Upper lobe of left lung (tissue), 6 donors: ENCODE data around the gene AKR7A2. TPM values are rescaled to one million over a fixed set of nuclear protein-coding genes. Genes with fewer than 3 reads are reported as not detected.
A peak's percentile ranks its signal among the peaks of the same experiment; 100 is the strongest.

Experiments
- ATAC-seq, 2 donors: fragments of 200-7000 bp; cut with Tn5 transposase; one replicate each; pipeline ENCODE4 v1.9.1; 2022; ENCODE audit warnings: mild to moderate bottlenecking in 2 of 2, moderate library complexity in 2 of 2; ENCODE audit not compliant: low FRiP score in 2 of 2
- DNase-seq, 2 donors: peaks; one replicate each; pipeline ENCODE4 v3.0.0-alpha.2; 2019 to 2020
- H3K27ac ChIP-seq, 4 donors: fragments of 200-600 bp; sonication (generic); one replicate each; pipeline ENCODE4 v1.5.1; 2016 to 2019
- H3K27me3 ChIP-seq, 4 donors: fragments of 200-600 bp; sonication (generic); one replicate each; pipeline ENCODE4 v1.5.1; 2017 to 2019
- H3K36me3 ChIP-seq, 4 donors: fragments of 200-600 bp; sonication (generic); one replicate each; pipeline ENCODE4 v1.5.1; 2016 to 2019
- H3K4me1 ChIP-seq, 4 donors: fragments of 200-600 bp; sonication (generic); one replicate each; pipeline ENCODE4 v1.5.1; 2018 to 2019
- H3K4me3 ChIP-seq, 4 donors: fragments of 200-600 bp; sonication (generic); one replicate each; pipeline ENCODE4 v1.5.1; 2017 to 2019; ENCODE audit warnings: mild to moderate bottlenecking in 2 of 4, moderate library complexity in 1 of 4
- H3K9me3 ChIP-seq, 4 donors: fragments of 200-600 bp; sonication (generic); one replicate each; pipeline ENCODE4 v1.5.1; 2018 to 2019
- CTCF ChIP-seq, 6 experiments: fragments of 450-650 bp in 4 of 6; fragments of 200-600 bp in 2 of 6; sonication (generic) in 2 of 6; IDR thresholded peaks; one replicate each; pipeline ENCODE4 v1.5.1; 2016 to 2019; ENCODE audit warnings: antibody characterized with exemption in 6 of 6
- EP300 ChIP-seq, 4 donors: sonication (generic); formaldehyde crosslinking; IDR thresholded peaks; one replicate each; pipeline ENCODE4 v1.5.1; 2017; ENCODE audit warnings: antibody characterized with exemption in 4 of 4, control low read depth in 2 of 4
- POLR2A ChIP-seq, 4 donors: fragments of 450-650 bp; IDR thresholded peaks; one replicate each; pipeline ENCODE4 v1.5.1; 2016 to 2017; ENCODE audit warnings: antibody characterized with exemption in 4 of 4, mild to moderate bottlenecking in 2 of 4
- POLR2AphosphoS5 ChIP-seq, 2 donors: sonication (generic); formaldehyde crosslinking; IDR thresholded peaks; one replicate each; pipeline ENCODE4 v1.5.1; 2017; ENCODE audit warnings: antibody characterized with exemption in 2 of 2
- WGBS, 2 donors: methylation state at CpG; one replicate each; pipeline ENCODE4 v1.1.5; 2017 to 2018; 5-methylcytosine and 5-hydroxymethylcytosine counted together
- total RNA-seq, 6 donors: library from RNA; depleted of rRNA in 4 of 6; stranded (reverse); fragments of >200 nt in 4 of 6; gene quantifications; one replicate each; pipeline versions ENCODE4 v1.1.0 to v1.2.1, GENCODE V29; 2016 to 2021
- donor health status: DM: no; HTN: no; CAD: no; lungs with moderate emphysema.
- donor health status: DM: no; HTN: yes; CAD: no; lungs with severe emphysema.

Gene AKR7A2
- total RNA-seq, 6 donors from 2014 or later = 25.2 to 66.3 (median 47.6) TPM

- Histone ChIP-seq H3K27ac (no peak overlapping the region), H3K4me1 (peaks cover 0 to 6% (median 0%) of the 10 kb centered on the region in 4 donors), H3K4me3 (no peak overlapping the region), H3K36me3 (peaks cover 5 to 58% (median 38%) of the 10 kb centered on the region in 4 donors), H3K27me3 (no peaks in the 10 kb centered on the region), H3K9me3 (no peaks in the 10 kb centered on the region)
- TF ChIP-seq CTCF (IDR thresholded peaks at IDR 0.05) (peak in 2 of 6 experiments; percentile 6 to 15), POLR2AphosphoS5 (IDR thresholded peaks at IDR 0.05) (no peak), EP300 (IDR thresholded peaks at IDR 0.05) (no peak)
- DNase-seq = no peak
- WGBS, 2 donors = 70 to 84% methylated on average over 27 of the region's 27 CpGs
- ATAC-seq = no peak
Measured at GRCh38 chr1:19338323-19338762, 26.4 kb upstream of the AKR7A2 start.

GRCh38 chr1:19337289-19337688 lies 25.3 kb upstream of the AKR7A2 start:
- WGBS, 2 donors = 84 to 93% methylated on average over 2 of the region's 4 CpGs
- no peak for ATAC-seq
- H3K36me3 ChIP-seq = peaks cover 0 to 47% (median 29%) of the 10 kb centered on the region in 4 donors

GRCh38 chr1:19336543-19336942 lies 24.6 kb upstream of the AKR7A2 start:
- H3K9me3 ChIP-seq = no peaks in the 10 kb centered on the region
- H3K4me3 ChIP-seq = no peak overlapping the region
- ATAC-seq = no peak
- no peaks in the 10 kb centered on the region for H3K27me3 ChIP-seq
- H3K4me1 ChIP-seq = peaks cover 0 to 4% (median 0%) of the 10 kb centered on the region in 4 donors
- DNase-seq = no peak
- 92 to 97% methylated on average over 6 to 7 of the region's 7 CpGs for WGBS, 2 donors
- TF ChIP-seq CTCF (IDR thresholded peaks at IDR 0.05) = no peak
- TF ChIP-seq POLR2A (IDR thresholded peaks at IDR 0.05) = no peak
- TF ChIP-seq EP300 (IDR thresholded peaks at IDR 0.05) = no peak
- no peak for TF ChIP-seq POLR2AphosphoS5 (IDR thresholded peaks at IDR 0.05)
- peaks cover 0 to 47% (median 29%) of the 10 kb centered on the region in 4 donors for H3K36me3 ChIP-seq
- no peak overlapping the region for H3K27ac ChIP-seq

More at GRCh38 chr1:19337289-19337688, 25.3 kb upstream of the AKR7A2 start:
- H3K4me3 ChIP-seq = no peak overlapping the region
- no peak for TF ChIP-seq EP300 (IDR thresholded peaks at IDR 0.05)
- TF ChIP-seq CTCF (IDR thresholded peaks at IDR 0.05) = no peak
- TF ChIP-seq POLR2AphosphoS5 (IDR thresholded peaks at IDR 0.05) = no peak
- TF ChIP-seq POLR2A (IDR thresholded peaks at IDR 0.05) = no peak
- H3K27ac ChIP-seq = no peak overlapping the region
- no peaks in the 10 kb centered on the region for H3K9me3 ChIP-seq
- H3K4me1 ChIP-seq = peaks cover 0 to 6% (median 0%) of the 10 kb centered on the region in 4 donors
- no peaks in the 10 kb centered on the region for H3K27me3 ChIP-seq
- DNase-seq = no peak

DNA sequence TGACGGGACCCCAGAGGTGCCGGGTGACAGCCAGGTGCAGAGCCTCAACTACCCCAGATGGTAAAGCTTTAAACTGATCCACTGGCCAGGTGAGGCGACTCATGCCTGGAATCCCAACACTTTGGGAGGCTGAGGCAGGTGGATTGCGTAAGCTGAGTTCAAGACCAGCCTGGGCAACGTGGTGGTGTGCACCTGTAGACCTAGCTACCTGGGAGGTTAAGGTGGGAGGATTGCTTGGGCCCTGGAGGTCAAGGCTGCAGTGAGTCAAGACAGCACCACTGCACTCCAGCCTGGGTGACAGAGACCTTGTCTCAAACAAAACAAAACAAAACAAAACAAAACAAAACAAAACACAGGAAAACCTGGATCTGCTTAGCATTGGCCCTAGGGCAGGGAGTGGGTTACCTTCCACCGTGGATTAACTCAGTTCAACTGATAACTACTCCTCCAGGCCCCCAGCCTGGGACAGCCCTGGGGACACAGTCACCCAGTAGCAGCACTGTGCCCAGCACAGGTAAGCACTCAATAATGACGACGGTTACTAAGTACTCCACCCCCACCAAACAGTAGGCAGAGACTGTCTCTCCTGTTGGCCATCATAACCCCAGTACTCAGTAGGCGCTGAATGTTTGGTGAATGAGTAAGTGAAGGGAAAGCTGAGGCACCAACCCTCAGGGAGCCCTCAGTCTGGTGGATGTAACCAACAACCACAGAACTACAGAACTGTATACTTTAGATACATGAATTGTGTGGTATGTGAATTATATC lies 21.8 kb upstream of the AKR7A2 start:
- no peaks in the 10 kb centered on the region for H3K9me3 ChIP-seq
- peaks cover 0 to 37% (median 26%) of the 10 kb centered on the region in 4 donors for H3K36me3 ChIP-seq
- no peaks in the 10 kb centered on the region for H3K4me1 ChIP-seq
- H3K4me3 ChIP-seq = no peak overlapping the region
- H3K27me3 ChIP-seq = no peaks in the 10 kb centered on the region
- TF ChIP-seq POLR2AphosphoS5 (IDR thresholded peaks at IDR 0.05) (no peak), CTCF (IDR thresholded peaks at IDR 0.05) (no peak), POLR2A (IDR thresholded peaks at IDR 0.05) (no peak), EP300 (IDR thresholded peaks at IDR 0.05) (no peak)
- WGBS, 2 donors = 79 to 87% methylated on average over 8 to 9 of the region's 9 CpGs
- DNase-seq (no peak), ATAC-seq (no peak)
- no peak overlapping the region for H3K27ac ChIP-seq
